ENCODE data around the gene CD58. TPM values are rescaled to one million over a fixed set of nuclear protein-coding genes. Genes with fewer than 3 reads are reported as not detected.

Gene CD58
- total RNA-seq, 1 experiment from 2014 or later: 11.0 TPM

GRCh38 chr1:116508984-116509980 is 61.5 kb downstream of the CD58 start:
- intact Hi-C loops (cut with micrococcal nuclease): loop anchor here (1.0 to 2.0 kb wide), 3 partner anchors 28 to 62 kb away; partner anchors contain the start of gene CD58
- CTCF ChIA-PET: interaction anchor here (0.7 to 1.6 kb wide), 6 partner anchors 11 to 717 kb away, joined by 3 to 7 read pairs (median 3); no protein-coding TSS in a partner anchor
- no peaks in the 10 kb centered on the region for H3K27me3 Mint-ChIP-seq (ENCODE audit: insufficient read depth, unreplicated experiment)
- H3K27ac Mint-ChIP-seq (ENCODE audit: low read depth, unreplicated experiment): peak overlapping the region; percentile 92
- POLR2A ChIA-PET: interaction anchor here (1.0 to 2.5 kb wide), 5 partner anchors 10 to 133 kb away, joined by 3 to 13 read pairs (median 4); no protein-coding TSS in a partner anchor
- peaks cover 42% of the 10 kb centered on the region for H3K4me1 Mint-ChIP-seq (ENCODE audit: insufficient read depth, unreplicated experiment)
- no TSS peak for BruUV-seq (replicated peaks)
- peak overlapping the region; percentile 32 for H3K4me3 Mint-ChIP-seq (ENCODE audit: unreplicated experiment)
- no peak for TF ChIP-seq CTCF (IDR thresholded peaks at IDR 0.05; ENCODE audit: unreplicated experiment)
- DNase-seq (ENCODE audit: unreplicated experiment): peak; percentile 83
- H3K36me3 Mint-ChIP-seq (ENCODE audit: insufficient read depth, unreplicated experiment): peaks cover 10% of the 10 kb centered on the region
- peaks cover 10% of the 10 kb centered on the region for H3K9me3 Mint-ChIP-seq (ENCODE audit: unreplicated experiment)

- ChIA-PET POLR2A (interaction anchor here (1.0 to 2.5 kb wide), 5 partner anchors 12 to 132 kb away, joined by 3 to 13 read pairs (median 4); no protein-coding TSS in a partner anchor), CTCF (interaction anchor here (0.7 to 2.6 kb wide), 6 partner anchors 10 to 1177 kb away, joined by 3 to 9 read pairs (median 4); no protein-coding TSS in a partner anchor)
- TF ChIP-seq CTCF (IDR thresholded peaks at IDR 0.05; ENCODE audit: unreplicated experiment): no peak
- no peak for DNase-seq (ENCODE audit: unreplicated experiment)
- Mint-ChIP-seq H3K27me3 (ENCODE audit: insufficient read depth, unreplicated experiment) (no peaks in the 10 kb centered on the region), H3K9me3 (ENCODE audit: unreplicated experiment) (peaks cover 10% of the 10 kb centered on the region), H3K36me3 (ENCODE audit: insufficient read depth, unreplicated experiment) (peaks cover 4% of the 10 kb centered on the region), H3K27ac (ENCODE audit: low read depth, unreplicated experiment) (peak overlapping the region; percentile 92), H3K4me3 (ENCODE audit: unreplicated experiment) (no peak overlapping the region), H3K4me1 (ENCODE audit: insufficient read depth, unreplicated experiment) (peaks cover 44% of the 10 kb centered on the region)
- intact Hi-C loops (cut with micrococcal nuclease): loop anchor here (2.0 kb wide), 1 partner anchor 62 kb away; the partner anchor contains the start of gene CD58
- no TSS peak for BruUV-seq (replicated peaks)
Measured at GRCh38 chr1:116508085-116508983, 62.5 kb downstream of the CD58 start.

- peak overlapping the region; percentile 92 for H3K27ac Mint-ChIP-seq (ENCODE audit: low read depth, unreplicated experiment)
- ChIA-PET CTCF (interaction anchor here (0.7 to 2.6 kb wide), 3 partner anchors 22 to 1176 kb away, joined by 3 to 9 read pairs (median 4); no protein-coding TSS in a partner anchor), POLR2A (interaction anchor here (1.0 to 2.5 kb wide), 2 partner anchors 49 to 131 kb away, joined by 3 to 13 read pairs; no protein-coding TSS in a partner anchor)
- TF ChIP-seq CTCF (IDR thresholded peaks at IDR 0.05; ENCODE audit: unreplicated experiment): no peak
- intact Hi-C loops (cut with micrococcal nuclease): loop anchor here (2.0 kb wide), 1 partner anchor 63 kb away; the partner anchor contains the start of gene CD58
- peaks cover under 1% of the 10 kb centered on the region for H3K36me3 Mint-ChIP-seq (ENCODE audit: insufficient read depth, unreplicated experiment)
- no peak overlapping the region for H3K4me3 Mint-ChIP-seq (ENCODE audit: unreplicated experiment)
- H3K27me3 Mint-ChIP-seq (ENCODE audit: insufficient read depth, unreplicated experiment): no peaks in the 10 kb centered on the region
- peaks cover 10% of the 10 kb centered on the region for H3K9me3 Mint-ChIP-seq (ENCODE audit: unreplicated experiment)
- H3K4me1 Mint-ChIP-seq (ENCODE audit: insufficient read depth, unreplicated experiment): peaks cover 44% of the 10 kb centered on the region
- no TSS peak for BruUV-seq (replicated peaks)
- no peak for DNase-seq (ENCODE audit: unreplicated experiment)
Measured at GRCh38 chr1:116507631-116508030, 63.2 kb downstream of the CD58 start.

Data from MCF 10A (cell line).